ENCODE results near the gene HOXD13. TPM values are rescaled to one million over a fixed set of nuclear protein-coding genes. Genes with fewer than 3 reads are reported as not detected.

The HOXD13 gene
- not detected in 2 replicates for total RNA-seq

GRCh38 chr2:176092270-176093144, at the start of gene HOXD13:
Gene HOXD13, plus strand, starts transcription at chr2:176092721. Its CDS starts 170 bp downstream, at chr2:176092891.
- DNase-seq (ENCODE audit: low read depth in 2 of 2): no peak

- no peak for DNase-seq (ENCODE audit: low read depth in 2 of 2)
Measured at GRCh38 chr2:176056406-176056805, 36.1 kb upstream of the HOXD13 start.

- no peak for DNase-seq (ENCODE audit: low read depth in 2 of 2)
Measured at GRCh38 chr2:176063958-176064357, 28.6 kb upstream of the HOXD13 start.

GRCh38 chr2:176066645-176067588, 25.6 kb upstream of the HOXD13 start:
- DNase-seq (ENCODE audit: low read depth in 2 of 2): no peak

GRCh38 chr2:176067589-176068418, 24.7 kb upstream of the HOXD13 start:
- DNase-seq (ENCODE audit: low read depth in 2 of 2): no peak

GRCh38 chr2:176068419-176068832, 24.1 kb upstream of the HOXD13 start:
- no peak for DNase-seq (ENCODE audit: low read depth in 2 of 2)

- no peak for DNase-seq (ENCODE audit: low read depth in 2 of 2)
Measured at GRCh38 chr2:176071330-176072291, 20.9 kb upstream of the HOXD13 start.

GRCh38 chr2:176072292-176072669, 20.2 kb upstream of the HOXD13 start:
- DNase-seq (ENCODE audit: low read depth in 2 of 2): no peak

- no peak for DNase-seq (ENCODE audit: low read depth in 2 of 2)
Measured at GRCh38 chr2:176072951-176073904, 19.3 kb upstream of the HOXD13 start.

GRCh38 chr2:176074919-176075425, 17.5 kb upstream of the HOXD13 start:
- no peak for DNase-seq (ENCODE audit: low read depth in 2 of 2)

GRCh38 chr2:176075481-176075880, 17.0 kb upstream of the HOXD13 start:
- no peak for DNase-seq (ENCODE audit: low read depth in 2 of 2)

- DNase-seq (ENCODE audit: low read depth in 2 of 2): no peak
Measured at GRCh38 chr2:176076063-176076462, 16.5 kb upstream of the HOXD13 start.

- no peak for DNase-seq (ENCODE audit: low read depth in 2 of 2)
Measured at GRCh38 chr2:176076796-176077195, 15.7 kb upstream of the HOXD13 start.

- DNase-seq (ENCODE audit: low read depth in 2 of 2): no peak
Measured at GRCh38 chr2:176078541-176079284, 13.8 kb upstream of the HOXD13 start.

GRCh38 chr2:176079285-176079830, 13.2 kb upstream of the HOXD13 start:
- no peak for DNase-seq (ENCODE audit: low read depth in 2 of 2)

- DNase-seq (ENCODE audit: low read depth in 2 of 2): peak; percentile 44 to 60
Measured at GRCh38 chr2:176079831-176080539, 12.5 kb upstream of the HOXD13 start.
